Nephron progenitor cell (in vitro differentiated cells): ENCODE measurements around the gene RP2.
A peak's percentile ranks its signal among the peaks of the same experiment; 100 is the strongest.

ENCODE experiments used
- DNase-seq: peaks from one replicate; pipeline ENCODE4 v3.0.0; 2021
- H3K27ac Mint-ChIP-seq: 2 replicates; pipeline ENCODE4 v1.8.0; 2021; ENCODE audit warnings: mild to moderate bottlenecking, moderate library complexity, mixed read lengths
- H3K27me3 Mint-ChIP-seq: 2 replicates; pipeline ENCODE4 v1.8.0; 2021; ENCODE audit warnings: mild to moderate bottlenecking, low read depth, mixed read lengths; ENCODE audit not compliant: poor library complexity
- H3K36me3 Mint-ChIP-seq: 2 replicates; pipeline ENCODE4 v1.8.0; 2021; ENCODE audit warnings: low read depth, mixed read lengths
- H3K4me1 Mint-ChIP-seq: 2 replicates; pipeline ENCODE4 v1.8.0; 2021; ENCODE audit warnings: mixed read lengths
- H3K4me3 Mint-ChIP-seq: 2 replicates; pipeline ENCODE4 v1.8.0; 2021; ENCODE audit warnings: mild to moderate bottlenecking, moderate library complexity, mixed read lengths
- H3K9me3 Mint-ChIP-seq: 2 replicates; pipeline ENCODE4 v1.8.0; 2021; ENCODE audit warnings: mild to moderate bottlenecking, moderate library complexity, mixed read lengths
- CTCF ChIP-seq: fragments of 200-600 bp; sonication (generic); IDR thresholded peaks from 2 replicates; pipeline ENCODE4 v1.5.0; 2021; ENCODE audit warnings: antibody characterized with exemption

RP2 gene

GRCh38 chrX:46903458-46904242 is 66.8 kb downstream of the RP2 start:
- peak; percentile 36 for TF ChIP-seq CTCF
- Mint-ChIP-seq H3K9me3 (peaks cover 17% of the 10 kb centered on the region), H3K27ac (no peak overlapping the region), H3K36me3 (no peaks in the 10 kb centered on the region), H3K4me3 (peak overlapping the region; percentile 74), H3K27me3 (peaks cover 6% of the 10 kb centered on the region), H3K4me1 (no peaks in the 10 kb centered on the region)
- peak; percentile 63 for DNase-seq

DNA sequence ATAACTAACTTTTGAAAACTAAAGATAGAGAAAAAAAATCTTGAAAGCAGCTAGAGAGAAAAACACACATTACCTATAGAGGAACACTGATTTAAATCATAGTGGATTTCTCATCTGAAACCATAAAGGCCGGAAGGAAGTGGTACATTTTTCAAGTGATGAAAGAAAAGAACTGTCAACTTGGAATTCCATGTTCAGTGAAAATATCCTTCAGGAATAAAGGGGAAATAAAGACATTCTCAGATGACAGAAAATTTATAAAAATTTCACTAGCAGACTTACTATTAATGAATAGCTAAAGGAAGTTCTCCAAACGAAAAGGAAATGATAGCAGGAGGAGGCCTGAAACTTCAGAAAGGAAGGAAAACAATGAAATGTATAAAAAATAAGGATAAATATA is 67.8 kb downstream of the RP2 start:
- H3K9me3 Mint-ChIP-seq: peaks cover 14% of the 10 kb centered on the region
- no peak overlapping the region for H3K4me3 Mint-ChIP-seq
- peaks cover 10% of the 10 kb centered on the region for H3K27me3 Mint-ChIP-seq
- DNase-seq: no peak
- no peaks in the 10 kb centered on the region for H3K4me1 Mint-ChIP-seq
- TF ChIP-seq CTCF: no peak
- H3K36me3 Mint-ChIP-seq: no peaks in the 10 kb centered on the region
- no peak overlapping the region for H3K27ac Mint-ChIP-seq

GRCh38 chrX:46910415-46910814 is 73.6 kb downstream of the RP2 start:
- TF ChIP-seq CTCF: no peak
- H3K27ac Mint-ChIP-seq: no peak overlapping the region
- H3K27me3 Mint-ChIP-seq: peaks cover 17% of the 10 kb centered on the region
- no peaks in the 10 kb centered on the region for H3K36me3 Mint-ChIP-seq
- H3K9me3 Mint-ChIP-seq: peaks cover 22% of the 10 kb centered on the region
- no peak overlapping the region for H3K4me3 Mint-ChIP-seq
- peaks cover 19% of the 10 kb centered on the region for H3K4me1 Mint-ChIP-seq
- no peak for DNase-seq

GRCh38 chrX:46912098-46912602 is 75.3 kb downstream of the RP2 start, which contains the start of gene JADE3:
TSS of gene JADE3 (plus strand) at chrX:46912421. CDS start at chrX:46984895, 72,474 bp downstream.
- peaks cover 21% of the 10 kb centered on the region for H3K4me1 Mint-ChIP-seq
- peak within 1 kb of the TSS; percentile 93 for H3K4me3 Mint-ChIP-seq
- H3K27ac Mint-ChIP-seq: no peak within 1 kb of the TSS
- TF ChIP-seq CTCF: no peak
- peaks cover 27% of the 10 kb centered on the region for H3K9me3 Mint-ChIP-seq
- peak; percentile 81 for DNase-seq
- peaks cover 14% of the 10 kb centered on the region for H3K27me3 Mint-ChIP-seq
- no peaks in the 10 kb centered on the region for H3K36me3 Mint-ChIP-seq

DNA sequence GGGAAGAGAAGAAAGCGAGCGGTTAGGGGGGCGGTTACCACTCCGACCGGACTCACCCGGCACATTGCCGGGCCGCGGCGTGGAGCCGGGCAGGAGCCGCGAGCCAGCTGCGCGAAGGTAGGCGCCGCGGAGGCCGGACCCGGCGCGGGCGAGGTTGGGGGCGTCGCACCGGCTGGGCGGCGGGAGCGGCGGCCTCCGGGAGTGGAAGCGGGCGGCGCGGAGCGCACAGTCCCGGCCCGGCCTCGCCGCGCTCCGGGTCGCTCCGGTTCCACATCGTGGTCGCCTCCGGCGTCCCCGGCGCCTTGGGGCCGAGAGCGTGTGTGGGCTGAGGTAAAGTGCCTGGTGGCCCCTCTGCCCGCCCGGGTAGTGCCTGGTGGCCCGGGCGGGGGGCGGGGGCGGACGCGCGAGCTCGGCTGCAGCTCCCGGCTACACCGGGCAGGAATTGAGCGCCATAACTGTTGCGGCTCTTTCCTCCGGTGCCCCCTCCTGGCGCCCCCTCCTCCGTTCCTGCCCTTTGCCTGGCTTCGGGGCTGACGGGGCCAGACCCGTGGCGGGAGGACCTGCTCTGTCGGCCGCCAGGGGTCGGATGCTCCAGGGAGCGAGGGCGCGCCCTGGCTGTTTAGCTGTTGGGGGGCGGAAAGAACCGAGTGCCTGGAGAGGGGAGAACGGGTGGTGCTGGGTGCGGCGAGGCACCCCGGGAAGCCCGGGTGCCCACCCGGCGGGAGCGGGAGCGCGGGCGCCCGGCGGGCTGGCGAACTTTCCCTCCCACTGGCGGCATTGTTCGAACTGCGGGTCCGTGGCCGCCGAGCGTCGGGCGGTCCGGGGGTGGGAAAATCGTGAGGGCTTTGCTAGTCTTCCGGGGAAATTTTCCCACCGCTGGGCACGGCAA is 76.0 kb downstream of the RP2 start:
- H3K9me3 Mint-ChIP-seq: peaks cover 31% of the 10 kb centered on the region
- H3K27me3 Mint-ChIP-seq: peaks cover 14% of the 10 kb centered on the region
- H3K27ac Mint-ChIP-seq: no peak overlapping the region
- no peaks in the 10 kb centered on the region for H3K36me3 Mint-ChIP-seq
- peak overlapping the region; percentile 93 for H3K4me3 Mint-ChIP-seq
- TF ChIP-seq CTCF: peak; percentile 40
- H3K4me1 Mint-ChIP-seq: peaks cover 21% of the 10 kb centered on the region
- peak; percentile 61 for DNase-seq
